Ishikawa (cell line): Measurements from ENCODE around the gene TASP1.

Experiments used
- CEBPB ChIP-seq: IDR thresholded peaks from 2 replicates; pipeline ENCODE4 v1.6.1; 2012
- CREB1 ChIP-seq: IDR thresholded peaks from 2 replicates; pipeline ENCODE4 v1.6.1; 2012; ENCODE audit warnings: low read depth
- EGR1 ChIP-seq: IDR thresholded peaks from 2 replicates; pipeline ENCODE4 v1.6.1; 2012
- EP300 ChIP-seq: IDR thresholded peaks from 2 replicates; pipeline ENCODE4 v1.6.1; 2012; ENCODE audit warnings: borderline replicate concordance
- FOXM1 ChIP-seq: IDR thresholded peaks from 2 replicates; pipeline ENCODE4 v1.6.1; 2012; ENCODE audit warnings: low read depth, borderline replicate concordance
- NFIC ChIP-seq: IDR thresholded peaks from 2 replicates; pipeline ENCODE4 v1.6.1; 2012
- RAD21 ChIP-seq: IDR thresholded peaks from 2 replicates; pipeline ENCODE4 v1.6.1; 2012; ENCODE audit warnings: low read depth
- TAF1 ChIP-seq: IDR thresholded peaks from 2 replicates; pipeline ENCODE4 v1.6.1; 2012; ENCODE audit warnings: low read depth, mild to moderate bottlenecking
- TCF12 ChIP-seq: IDR thresholded peaks from 2 replicates; pipeline ENCODE4 v1.6.1; 2012; ENCODE audit warnings: low read depth
- TEAD4 ChIP-seq: IDR thresholded peaks from 2 replicates; pipeline ENCODE4 v1.6.1; 2012
- YY1 ChIP-seq: IDR thresholded peaks from 2 replicates; pipeline ENCODE4 v1.6.1; 2012; ENCODE audit warnings: low read depth
- ZBTB7A ChIP-seq: IDR thresholded peaks from 2 replicates; pipeline ENCODE4 v1.6.1; 2012; ENCODE audit warnings: low read depth
- TF ChIP-seq, protein P1 (sequence below): IDR thresholded peaks from 2 replicates; pipeline ENCODE4 v1.6.1; 2012
- TF ChIP-seq, protein P2 (sequence below): IDR thresholded peaks from 2 replicates; pipeline ENCODE4 v1.6.1; 2012
- TF ChIP-seq, protein P3 (sequence below): IDR thresholded peaks from 2 replicates; pipeline ENCODE4 v1.6.1; 2012; ENCODE audit warnings: low read depth, mild to moderate bottlenecking

The TASP1 gene

DNA sequence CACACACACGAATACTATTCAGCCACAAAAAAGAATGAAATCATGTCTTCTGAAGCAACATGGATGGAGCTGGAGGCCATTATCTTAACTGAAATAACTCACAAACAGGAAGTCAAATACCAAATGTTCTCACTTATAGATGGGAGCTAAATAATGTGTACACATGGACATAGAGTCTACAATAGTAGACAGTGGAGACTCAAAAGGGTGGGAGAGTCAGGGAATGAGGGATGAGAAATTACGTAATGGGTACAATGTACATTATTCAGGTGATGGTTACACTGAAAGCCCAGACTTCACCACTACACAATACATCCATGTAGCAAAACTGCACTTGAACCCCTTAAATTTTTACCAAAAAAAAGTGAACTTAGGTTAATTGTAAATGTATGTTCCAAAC, 160.4 kb downstream of the TASP1 start:
- TF ChIP-seq, protein P1, sequence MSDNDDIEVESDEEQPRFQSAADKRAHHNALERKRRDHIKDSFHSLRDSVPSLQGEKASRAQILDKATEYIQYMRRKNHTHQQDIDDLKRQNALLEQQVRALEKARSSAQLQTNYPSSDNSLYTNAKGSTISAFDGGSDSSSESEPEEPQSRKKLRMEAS = no peak
- TF ChIP-seq RAD21 = no peak

DNA sequence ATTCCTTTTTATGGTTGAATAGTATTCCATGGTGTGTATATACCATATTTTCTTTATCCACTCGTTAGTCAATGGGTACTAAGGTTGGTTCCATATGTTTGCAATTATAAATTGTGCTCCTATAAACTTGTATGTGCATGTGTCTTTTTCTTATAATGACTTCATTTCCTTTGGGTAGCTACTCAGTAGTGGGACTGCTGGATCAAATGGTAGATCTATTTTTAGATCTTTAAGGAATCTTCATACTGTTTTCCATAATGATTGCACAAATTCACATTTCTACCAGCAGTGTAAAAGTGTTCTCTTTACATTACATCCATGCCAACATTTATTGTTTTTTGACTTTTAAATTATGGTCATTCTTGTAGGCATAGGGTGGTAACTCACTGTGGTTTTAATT, 164.3 kb downstream of the TASP1 start:
- TF ChIP-seq TEAD4 (no peak), CEBPB (no peak), ZBTB7A (no peak), TCF12 (no peak), EGR1 (no peak), CREB1 (no peak)

DNA sequence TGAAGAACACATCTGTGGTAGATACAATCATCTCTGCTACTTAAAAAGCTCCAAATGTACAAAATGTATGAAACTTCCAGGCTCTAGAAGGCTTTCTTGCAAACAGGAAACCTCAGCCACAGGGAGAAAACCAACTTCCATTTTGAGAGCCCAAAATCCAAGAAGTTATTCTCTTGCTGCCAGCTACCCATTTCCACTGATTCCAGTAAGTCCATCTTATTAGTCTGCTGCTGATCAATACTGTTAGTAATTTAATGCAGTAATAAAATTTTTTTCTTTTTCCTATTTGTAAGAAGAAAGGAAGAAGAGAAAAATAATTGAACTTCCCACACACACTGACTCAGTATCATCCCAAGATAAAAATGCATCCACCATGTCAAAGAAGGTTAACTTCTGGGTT, 169.5 kb downstream of the TASP1 start:
- TF ChIP-seq ZBTB7A (no peak), TAF1 (no peak), NFIC (no peak), FOXM1 (no peak), EGR1 (no peak), YY1 (no peak)

DNA sequence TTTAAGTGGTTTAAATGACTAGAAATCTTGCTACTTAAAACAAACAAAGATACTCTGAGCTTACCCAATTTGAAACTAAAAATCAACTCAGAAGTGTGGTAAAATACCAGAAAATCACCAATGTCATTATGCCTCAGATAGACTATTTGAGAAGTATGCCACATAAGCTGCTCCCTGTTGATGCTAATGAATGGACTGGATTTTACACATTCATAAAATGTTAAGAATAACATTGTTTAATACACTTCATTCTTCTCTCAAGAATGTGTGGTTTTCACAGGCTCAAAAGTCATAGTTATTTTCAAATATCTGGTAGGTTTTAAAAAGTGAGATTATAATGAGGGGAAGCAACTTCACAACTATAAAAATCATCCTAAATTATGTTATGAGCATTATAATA, 170.6 kb downstream of the TASP1 start:
- TF ChIP-seq TCF12 = no peak
- TF ChIP-seq EGR1 = no peak
- TF ChIP-seq, protein P1 = no peak
- TF ChIP-seq, protein P2, sequence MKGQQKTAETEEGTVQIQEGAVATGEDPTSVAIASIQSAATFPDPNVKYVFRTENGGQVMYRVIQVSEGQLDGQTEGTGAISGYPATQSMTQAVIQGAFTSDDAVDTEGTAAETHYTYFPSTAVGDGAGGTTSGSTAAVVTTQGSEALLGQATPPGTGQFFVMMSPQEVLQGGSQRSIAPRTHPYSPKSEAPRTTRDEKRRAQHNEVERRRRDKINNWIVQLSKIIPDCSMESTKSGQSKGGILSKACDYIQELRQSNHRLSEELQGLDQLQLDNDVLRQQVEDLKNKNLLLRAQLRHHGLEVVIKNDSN = no peak
- TF ChIP-seq, protein P3, sequence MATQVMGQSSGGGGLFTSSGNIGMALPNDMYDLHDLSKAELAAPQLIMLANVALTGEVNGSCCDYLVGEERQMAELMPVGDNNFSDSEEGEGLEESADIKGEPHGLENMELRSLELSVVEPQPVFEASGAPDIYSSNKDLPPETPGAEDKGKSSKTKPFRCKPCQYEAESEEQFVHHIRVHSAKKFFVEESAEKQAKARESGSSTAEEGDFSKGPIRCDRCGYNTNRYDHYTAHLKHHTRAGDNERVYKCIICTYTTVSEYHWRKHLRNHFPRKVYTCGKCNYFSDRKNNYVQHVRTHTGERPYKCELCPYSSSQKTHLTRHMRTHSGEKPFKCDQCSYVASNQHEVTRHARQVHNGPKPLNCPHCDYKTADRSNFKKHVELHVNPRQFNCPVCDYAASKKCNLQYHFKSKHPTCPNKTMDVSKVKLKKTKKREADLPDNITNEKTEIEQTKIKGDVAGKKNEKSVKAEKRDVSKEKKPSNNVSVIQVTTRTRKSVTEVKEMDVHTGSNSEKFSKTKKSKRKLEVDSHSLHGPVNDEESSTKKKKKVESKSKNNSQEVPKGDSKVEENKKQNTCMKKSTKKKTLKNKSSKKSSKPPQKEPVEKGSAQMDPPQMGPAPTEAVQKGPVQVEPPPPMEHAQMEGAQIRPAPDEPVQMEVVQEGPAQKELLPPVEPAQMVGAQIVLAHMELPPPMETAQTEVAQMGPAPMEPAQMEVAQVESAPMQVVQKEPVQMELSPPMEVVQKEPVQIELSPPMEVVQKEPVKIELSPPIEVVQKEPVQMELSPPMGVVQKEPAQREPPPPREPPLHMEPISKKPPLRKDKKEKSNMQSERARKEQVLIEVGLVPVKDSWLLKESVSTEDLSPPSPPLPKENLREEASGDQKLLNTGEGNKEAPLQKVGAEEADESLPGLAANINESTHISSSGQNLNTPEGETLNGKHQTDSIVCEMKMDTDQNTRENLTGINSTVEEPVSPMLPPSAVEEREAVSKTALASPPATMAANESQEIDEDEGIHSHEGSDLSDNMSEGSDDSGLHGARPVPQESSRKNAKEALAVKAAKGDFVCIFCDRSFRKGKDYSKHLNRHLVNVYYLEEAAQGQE = no peak
- no peak for TF ChIP-seq RAD21
- no peak for TF ChIP-seq NFIC
- no peak for TF ChIP-seq FOXM1
- no peak for TF ChIP-seq TEAD4
- no peak for TF ChIP-seq TAF1
- no peak for TF ChIP-seq CREB1
- TF ChIP-seq YY1 = no peak
- no peak for TF ChIP-seq EP300
- no peak for TF ChIP-seq CEBPB

DNA sequence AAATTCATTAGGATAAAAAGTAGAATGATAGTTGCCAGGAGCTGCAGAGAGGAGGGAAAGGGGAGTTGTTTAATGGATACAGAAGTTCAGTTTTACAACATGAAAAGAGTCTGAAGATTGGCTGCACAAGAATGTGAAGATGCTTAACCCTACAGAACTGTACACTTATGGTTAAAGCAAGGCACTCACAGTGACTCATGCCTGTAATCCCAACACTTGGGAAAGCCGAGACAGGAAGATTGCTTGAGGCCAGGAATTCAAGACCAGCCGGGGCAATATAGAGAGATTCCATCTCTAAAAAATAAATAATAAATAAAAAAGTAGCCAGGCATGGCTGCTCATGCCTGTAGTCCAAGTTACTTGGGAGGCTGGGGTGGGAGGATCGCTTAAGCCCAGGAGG, 174.0 kb downstream of the TASP1 start:
- TF ChIP-seq FOXM1 = no peak
- no peak for TF ChIP-seq RAD21
- no peak for TF ChIP-seq TAF1
- TF ChIP-seq TCF12 = no peak
- no peak for TF ChIP-seq YY1
- no peak for TF ChIP-seq CREB1
- TF ChIP-seq EP300 = no peak
- TF ChIP-seq, protein P2 = no peak
- TF ChIP-seq ZBTB7A = no peak
- TF ChIP-seq NFIC = no peak
- TF ChIP-seq, protein P3 = no peak
- TF ChIP-seq, protein P1 = no peak
- no peak for TF ChIP-seq CEBPB
- no peak for TF ChIP-seq EGR1
- no peak for TF ChIP-seq TEAD4

DNA sequence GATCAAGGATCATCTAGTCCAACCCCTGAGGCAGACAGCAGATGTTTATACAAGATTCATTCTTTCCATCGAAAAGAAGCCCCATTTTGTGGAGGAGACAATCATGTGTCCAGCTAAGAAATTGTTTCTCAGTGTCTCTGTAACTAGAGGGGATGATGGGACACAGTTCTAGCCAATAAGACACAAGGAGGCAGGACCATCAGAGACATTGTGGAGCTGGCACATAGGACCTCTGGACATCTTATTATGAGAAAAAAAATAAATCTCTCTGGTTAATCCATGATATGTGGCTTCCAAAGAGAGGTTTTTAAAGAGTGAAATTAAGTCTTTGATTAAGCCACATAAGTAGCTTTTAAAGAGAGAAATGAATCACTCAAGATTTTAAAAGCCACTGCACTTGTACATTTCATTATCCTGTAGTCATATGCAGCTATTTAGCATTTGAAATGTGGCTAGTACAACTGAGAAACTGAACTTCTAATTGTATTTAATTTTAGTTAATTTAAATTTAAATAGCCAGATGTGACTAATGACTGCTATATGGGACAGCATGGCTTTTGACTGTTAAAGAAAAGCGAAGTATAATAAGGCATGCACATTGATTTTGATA, 176.8 kb downstream of the TASP1 start:
- no peak for TF ChIP-seq ZBTB7A
- TF ChIP-seq YY1 = no peak
- TF ChIP-seq TEAD4 = no peak
- TF ChIP-seq TAF1 = no peak
- no peak for TF ChIP-seq CEBPB
- no peak for TF ChIP-seq EGR1
